Lower leg skin (tissue), 3 donors: ENCODE measurements around the gene ARHGAP11A.

Source experiments
- POLR2A ChIP-seq, 2 donors: fragments of 450-650 bp; IDR thresholded peaks; one replicate each; pipeline ENCODE4 v1.6.1; 2016 to 2017; ENCODE audit warnings: antibody characterized with exemption in 2 of 2, mild to moderate bottlenecking in 1 of 2, moderate library complexity in 1 of 2
- TF ChIP-seq, protein P1 (sequence below), 3 donors: fragments of 450-650 bp; IDR thresholded peaks; one replicate each; pipeline ENCODE4 v1.5.1; 2016; ENCODE audit warnings: antibody characterized with exemption in 3 of 3, mild to moderate bottlenecking in 3 of 3, moderate library complexity in 2 of 3

GRCh38 chr15:32671339-32672325 is 56.3 kb downstream of the ARHGAP11A start:
- TF ChIP-seq, protein P1, sequence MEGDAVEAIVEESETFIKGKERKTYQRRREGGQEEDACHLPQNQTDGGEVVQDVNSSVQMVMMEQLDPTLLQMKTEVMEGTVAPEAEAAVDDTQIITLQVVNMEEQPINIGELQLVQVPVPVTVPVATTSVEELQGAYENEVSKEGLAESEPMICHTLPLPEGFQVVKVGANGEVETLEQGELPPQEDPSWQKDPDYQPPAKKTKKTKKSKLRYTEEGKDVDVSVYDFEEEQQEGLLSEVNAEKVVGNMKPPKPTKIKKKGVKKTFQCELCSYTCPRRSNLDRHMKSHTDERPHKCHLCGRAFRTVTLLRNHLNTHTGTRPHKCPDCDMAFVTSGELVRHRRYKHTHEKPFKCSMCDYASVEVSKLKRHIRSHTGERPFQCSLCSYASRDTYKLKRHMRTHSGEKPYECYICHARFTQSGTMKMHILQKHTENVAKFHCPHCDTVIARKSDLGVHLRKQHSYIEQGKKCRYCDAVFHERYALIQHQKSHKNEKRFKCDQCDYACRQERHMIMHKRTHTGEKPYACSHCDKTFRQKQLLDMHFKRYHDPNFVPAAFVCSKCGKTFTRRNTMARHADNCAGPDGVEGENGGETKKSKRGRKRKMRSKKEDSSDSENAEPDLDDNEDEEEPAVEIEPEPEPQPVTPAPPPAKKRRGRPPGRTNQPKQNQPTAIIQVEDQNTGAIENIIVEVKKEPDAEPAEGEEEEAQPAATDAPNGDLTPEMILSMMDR (IDR thresholded peaks at IDR 0.05), result no peak
- no peak for TF ChIP-seq POLR2A (IDR thresholded peaks at IDR 0.05)
